ENCODE results near the gene WDTC1.

Gene WDTC1

GRCh38 chr1:27301582-27302199 lies 67.3 kb downstream of the WDTC1 start:
- Histone ChIP-seq H3K27ac (ENCODE audit: low read depth, low read length) (peak overlapping the region; percentile 30), H3K9ac (ENCODE audit: low read depth, low read length) (no peak overlapping the region), H3K4me3 (ENCODE audit: low read depth, low read length) (no peak overlapping the region), H3K9me3 (ENCODE audit: control insufficient read depth, insufficient read depth, low read length) (no peaks in the 10 kb centered on the region), H3K27me3 (ENCODE audit: control insufficient read depth, insufficient read depth, low read length) (no peaks in the 10 kb centered on the region), H3K36me3 (ENCODE audit: control insufficient read depth, insufficient read depth, low read length) (peaks cover 8% of the 10 kb centered on the region), H3K4me1 (ENCODE audit: control insufficient read depth, insufficient read depth, low read length) (peaks cover 28% of the 10 kb centered on the region)

- no peak overlapping the region for H3K27ac ChIP-seq (ENCODE audit: low read depth, low read length)
- peaks cover 6% of the 10 kb centered on the region for H3K36me3 ChIP-seq (ENCODE audit: control insufficient read depth, insufficient read depth, low read length)
- peaks cover 36% of the 10 kb centered on the region for H3K4me1 ChIP-seq (ENCODE audit: control insufficient read depth, insufficient read depth, low read length)
- no peaks in the 10 kb centered on the region for H3K27me3 ChIP-seq (ENCODE audit: control insufficient read depth, insufficient read depth, low read length)
- H3K4me3 ChIP-seq (ENCODE audit: low read depth, low read length) = no peak overlapping the region
- H3K9me3 ChIP-seq (ENCODE audit: control insufficient read depth, insufficient read depth, low read length) = no peaks in the 10 kb centered on the region
- no peak overlapping the region for H3K9ac ChIP-seq (ENCODE audit: low read depth, low read length)
Observed at GRCh38 chr1:27302612-27303011, 68.2 kb downstream of the WDTC1 start.

GRCh38 chr1:27303509-27303908 lies 69.1 kb downstream of the WDTC1 start:
- peaks cover 44% of the 10 kb centered on the region for H3K4me1 ChIP-seq (ENCODE audit: control insufficient read depth, insufficient read depth, low read length)
- H3K9ac ChIP-seq (ENCODE audit: low read depth, low read length) = no peak overlapping the region
- no peaks in the 10 kb centered on the region; the same call in 1 of the 2 replicates for H3K36me3 ChIP-seq (ENCODE audit: control insufficient read depth, insufficient read depth, low read length)
- H3K27ac ChIP-seq (ENCODE audit: low read depth, low read length) = no peak overlapping the region
- no peaks in the 10 kb centered on the region for H3K9me3 ChIP-seq (ENCODE audit: control insufficient read depth, insufficient read depth, low read length)
- no peak overlapping the region for H3K4me3 ChIP-seq (ENCODE audit: low read depth, low read length)
- no peaks in the 10 kb centered on the region for H3K27me3 ChIP-seq (ENCODE audit: control insufficient read depth, insufficient read depth, low read length)

- Histone ChIP-seq H3K4me3 (ENCODE audit: low read depth, low read length) (no peak overlapping the region), H3K4me1 (ENCODE audit: control insufficient read depth, insufficient read depth, low read length) (peaks cover 32% of the 10 kb centered on the region), H3K27ac (ENCODE audit: low read depth, low read length) (no peak overlapping the region), H3K27me3 (ENCODE audit: control insufficient read depth, insufficient read depth, low read length) (no peaks in the 10 kb centered on the region; the same call in 1 of the 2 replicates), H3K36me3 (ENCODE audit: control insufficient read depth, insufficient read depth, low read length) (no peaks in the 10 kb centered on the region), H3K9ac (ENCODE audit: low read depth, low read length) (no peak overlapping the region), H3K9me3 (ENCODE audit: control insufficient read depth, insufficient read depth, low read length) (no peaks in the 10 kb centered on the region)
Observed at GRCh38 chr1:27306071-27306470, 71.6 kb downstream of the WDTC1 start.

- no peaks in the 10 kb centered on the region for H3K9me3 ChIP-seq (ENCODE audit: control insufficient read depth, insufficient read depth, low read length)
- 0 out of 2 replicates have a peak overlapping the region, but pooled peaks have one; percentile 31 for H3K9ac ChIP-seq (ENCODE audit: low read depth, low read length)
- H3K36me3 ChIP-seq (ENCODE audit: control insufficient read depth, insufficient read depth, low read length) = no peaks in the 10 kb centered on the region
- peak overlapping the region; percentile 35 for H3K4me3 ChIP-seq (ENCODE audit: low read depth, low read length)
- peak overlapping the region; percentile 89 for H3K27ac ChIP-seq (ENCODE audit: low read depth, low read length)
- H3K4me1 ChIP-seq (ENCODE audit: control insufficient read depth, insufficient read depth, low read length) = peaks cover 21% of the 10 kb centered on the region
- no peaks in the 10 kb centered on the region; the same call in 1 of the 2 replicates for H3K27me3 ChIP-seq (ENCODE audit: control insufficient read depth, insufficient read depth, low read length)
Observed at GRCh38 chr1:27306892-27307761, 72.7 kb downstream of the WDTC1 start.

GRCh38 chr1:27307874-27308598 lies 73.6 kb downstream of the WDTC1 start:
- Histone ChIP-seq H3K4me1 (ENCODE audit: control insufficient read depth, insufficient read depth, low read length) (peaks cover 21% of the 10 kb centered on the region), H3K27ac (ENCODE audit: low read depth, low read length) (peak overlapping the region; percentile 89), H3K36me3 (ENCODE audit: control insufficient read depth, insufficient read depth, low read length) (no peaks in the 10 kb centered on the region), H3K27me3 (ENCODE audit: control insufficient read depth, insufficient read depth, low read length) (no peaks in the 10 kb centered on the region; the same call in 1 of the 2 replicates), H3K9me3 (ENCODE audit: control insufficient read depth, insufficient read depth, low read length) (no peaks in the 10 kb centered on the region), H3K4me3 (ENCODE audit: low read depth, low read length) (peak overlapping the region; percentile 35; the same call in 1 of the 2 replicates), H3K9ac (ENCODE audit: low read depth, low read length) (0 out of 2 replicates have a peak overlapping the region, but pooled peaks have one; percentile 31)

- Histone ChIP-seq H3K4me1 (ENCODE audit: control insufficient read depth, insufficient read depth, low read length) (0 out of 2 replicates have a peak, but pooled peaks cover 4% of the 10 kb centered on the region), H3K4me3 (ENCODE audit: low read depth, low read length) (no peak overlapping the region), H3K36me3 (ENCODE audit: control insufficient read depth, insufficient read depth, low read length) (no peaks in the 10 kb centered on the region), H3K9ac (ENCODE audit: low read depth, low read length) (no peak overlapping the region), H3K9me3 (ENCODE audit: control insufficient read depth, insufficient read depth, low read length) (no peaks in the 10 kb centered on the region), H3K27me3 (ENCODE audit: control insufficient read depth, insufficient read depth, low read length) (no peaks in the 10 kb centered on the region; the same call in 1 of the 2 replicates), H3K27ac (ENCODE audit: low read depth, low read length) (no peak overlapping the region)
Observed at GRCh38 chr1:27314169-27314568, 79.7 kb downstream of the WDTC1 start.

GRCh38 chr1:27314737-27315136 lies 80.3 kb downstream of the WDTC1 start:
- no peak overlapping the region for H3K4me3 ChIP-seq (ENCODE audit: low read depth, low read length)
- no peaks in the 10 kb centered on the region for H3K9me3 ChIP-seq (ENCODE audit: control insufficient read depth, insufficient read depth, low read length)
- no peak overlapping the region for H3K9ac ChIP-seq (ENCODE audit: low read depth, low read length)
- no peaks in the 10 kb centered on the region for H3K36me3 ChIP-seq (ENCODE audit: control insufficient read depth, insufficient read depth, low read length)
- no peaks in the 10 kb centered on the region; the same call in 1 of the 2 replicates for H3K27me3 ChIP-seq (ENCODE audit: control insufficient read depth, insufficient read depth, low read length)
- H3K4me1 ChIP-seq (ENCODE audit: control insufficient read depth, insufficient read depth, low read length) = 0 out of 2 replicates have a peak, but pooled peaks cover 4% of the 10 kb centered on the region
- H3K27ac ChIP-seq (ENCODE audit: low read depth, low read length) = no peak overlapping the region

- H3K27ac ChIP-seq (ENCODE audit: low read depth, low read length) = no peak overlapping the region
- no peak overlapping the region for H3K9ac ChIP-seq (ENCODE audit: low read depth, low read length)
- no peaks in the 10 kb centered on the region for H3K27me3 ChIP-seq (ENCODE audit: control insufficient read depth, insufficient read depth, low read length)
- no peaks in the 10 kb centered on the region for H3K9me3 ChIP-seq (ENCODE audit: control insufficient read depth, insufficient read depth, low read length)
- 0 out of 2 replicates have a peak, but pooled peaks cover 4% of the 10 kb centered on the region for H3K4me1 ChIP-seq (ENCODE audit: control insufficient read depth, insufficient read depth, low read length)
- no peaks in the 10 kb centered on the region for H3K36me3 ChIP-seq (ENCODE audit: control insufficient read depth, insufficient read depth, low read length)
- no peak overlapping the region for H3K4me3 ChIP-seq (ENCODE audit: low read depth, low read length)
Observed at GRCh38 chr1:27316860-27317259, 82.4 kb downstream of the WDTC1 start.

GRCh38 chr1:27318136-27318535 lies 83.7 kb downstream of the WDTC1 start:
- Histone ChIP-seq H3K27ac (ENCODE audit: low read depth, low read length) (no peak overlapping the region), H3K4me1 (ENCODE audit: control insufficient read depth, insufficient read depth, low read length) (0 out of 2 replicates have a peak, but pooled peaks cover 4% of the 10 kb centered on the region), H3K4me3 (ENCODE audit: low read depth, low read length) (no peak overlapping the region), H3K9ac (ENCODE audit: low read depth, low read length) (no peak overlapping the region), H3K27me3 (ENCODE audit: control insufficient read depth, insufficient read depth, low read length) (no peaks in the 10 kb centered on the region), H3K36me3 (ENCODE audit: control insufficient read depth, insufficient read depth, low read length) (no peaks in the 10 kb centered on the region), H3K9me3 (ENCODE audit: control insufficient read depth, insufficient read depth, low read length) (no peaks in the 10 kb centered on the region)
